ENCODE results near the gene KCNB1.

GRCh38 chr20:49486064-49486463 lies 3.6 kb upstream of the KCNB1 start:
- TF ChIP-seq POLR2A (IDR thresholded peaks at IDR 0.05; ENCODE audit: extremely low read depth, insufficient read length), result no peak
- no peak for TF ChIP-seq CTCF (IDR thresholded peaks at IDR 0.05; ENCODE audit: low read depth, low read length)
- TF ChIP-seq MYC (IDR thresholded peaks at IDR 0.05; ENCODE audit: low read depth, low read length), result no peak

Measured in NB4 (cell line).